ENCODE data around the gene MRGPRF. TPM values are rescaled to one million over a fixed set of nuclear protein-coding genes. Genes with fewer than 3 reads are reported as not detected.

Gene MRGPRF
- total and polyA plus RNA-seq, 10 donors, result 2.2 to 21.2 (median 9.7) TPM

- DNase-seq, result no peak
- TF ChIP-seq POLR2A (IDR thresholded peaks at IDR 0.05) (no peak), POLR2AphosphoS5 (IDR thresholded peaks at IDR 0.05) (peak in 1 of 3 donors; percentile 14)
- intact Hi-C loops (cut with DNase I; ENCODE audit: low total_unique reads), result no loop called here
- H3K27ac ChIP-seq, result peak overlapping the region in 4 of 8 donors; percentile 8 to 70 (median 20)
- no peaks in the 10 kb centered on the region for H3K9me3 ChIP-seq
- no peak overlapping the region for H3K4me3 ChIP-seq
- no peaks in the 10 kb centered on the region for H3K36me3 ChIP-seq
- H3K4me1 ChIP-seq, result peaks cover 0 to 36% (median 3%) of the 10 kb centered on the region in 6 donors
- WGBS, 5 donors, result 48 to 72% (median 64%) methylated on average over 9 of the region's 9 CpGs
- H3K27me3 ChIP-seq (replicated peaks in 1 of 7), result peaks cover 0 to 1% (median 0%) of the 10 kb centered on the region in 7 donors
Measured at GRCh38 chr11:69027704-69028372, 14.8 kb upstream of the MRGPRF start.

DNA sequence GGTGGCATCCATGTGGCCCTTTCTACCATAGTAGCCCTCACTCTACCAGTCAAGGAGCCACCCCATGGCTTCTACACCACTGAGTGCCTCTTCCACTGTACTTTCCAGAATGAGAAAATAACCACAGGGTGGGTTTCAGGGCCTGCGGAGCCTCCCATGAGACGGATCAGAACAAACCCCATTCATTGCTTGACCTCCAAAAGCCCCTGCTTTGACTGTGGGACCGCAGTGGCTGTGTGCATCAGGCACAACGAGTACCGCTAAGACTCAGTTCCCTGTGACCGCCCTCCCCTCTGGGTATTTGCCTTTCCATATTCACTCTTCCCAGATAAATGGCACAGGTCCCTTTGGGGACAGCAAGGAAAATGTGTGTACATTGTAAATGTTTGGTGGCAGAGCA is 11.5 kb upstream of the MRGPRF start:
- Histone ChIP-seq H3K9me3 (no peaks in the 10 kb centered on the region), H3K36me3 (no peaks in the 10 kb centered on the region), H3K27ac (no peak overlapping the region), H3K27me3 (replicated peaks in 1 of 7) (no peaks in the 10 kb centered on the region), H3K4me3 (no peak overlapping the region), H3K4me1 (peaks cover 0 to 15% (median 0%) of the 10 kb centered on the region in 6 donors)
- TF ChIP-seq POLR2AphosphoS5 (IDR thresholded peaks at IDR 0.05) (no peak), POLR2A (IDR thresholded peaks at IDR 0.05) (no peak)
- WGBS, 5 donors, result 87 to 100% (median 89%) methylated on average over 4 to 6 of the region's 6 CpGs
- DNase-seq, result no peak
- intact Hi-C loops (cut with DNase I; ENCODE audit: low total_unique reads), result no loop called here

GRCh38 chr11:69022260-69022659 is 9.2 kb upstream of the MRGPRF start:
- Histone ChIP-seq H3K36me3 (no peaks in the 10 kb centered on the region), H3K9me3 (no peaks in the 10 kb centered on the region), H3K27me3 (replicated peaks in 1 of 7) (no peaks in the 10 kb centered on the region), H3K4me3 (no peak overlapping the region), H3K4me1 (peaks cover 0 to 2% (median 0%) of the 10 kb centered on the region in 6 donors), H3K27ac (no peak overlapping the region)
- TF ChIP-seq POLR2A (IDR thresholded peaks at IDR 0.05) (no peak), POLR2AphosphoS5 (IDR thresholded peaks at IDR 0.05) (no peak)
- TF ChIP-seq, protein P1, sequence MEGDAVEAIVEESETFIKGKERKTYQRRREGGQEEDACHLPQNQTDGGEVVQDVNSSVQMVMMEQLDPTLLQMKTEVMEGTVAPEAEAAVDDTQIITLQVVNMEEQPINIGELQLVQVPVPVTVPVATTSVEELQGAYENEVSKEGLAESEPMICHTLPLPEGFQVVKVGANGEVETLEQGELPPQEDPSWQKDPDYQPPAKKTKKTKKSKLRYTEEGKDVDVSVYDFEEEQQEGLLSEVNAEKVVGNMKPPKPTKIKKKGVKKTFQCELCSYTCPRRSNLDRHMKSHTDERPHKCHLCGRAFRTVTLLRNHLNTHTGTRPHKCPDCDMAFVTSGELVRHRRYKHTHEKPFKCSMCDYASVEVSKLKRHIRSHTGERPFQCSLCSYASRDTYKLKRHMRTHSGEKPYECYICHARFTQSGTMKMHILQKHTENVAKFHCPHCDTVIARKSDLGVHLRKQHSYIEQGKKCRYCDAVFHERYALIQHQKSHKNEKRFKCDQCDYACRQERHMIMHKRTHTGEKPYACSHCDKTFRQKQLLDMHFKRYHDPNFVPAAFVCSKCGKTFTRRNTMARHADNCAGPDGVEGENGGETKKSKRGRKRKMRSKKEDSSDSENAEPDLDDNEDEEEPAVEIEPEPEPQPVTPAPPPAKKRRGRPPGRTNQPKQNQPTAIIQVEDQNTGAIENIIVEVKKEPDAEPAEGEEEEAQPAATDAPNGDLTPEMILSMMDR (IDR thresholded peaks at IDR 0.05 in 8 of 11, conservative IDR thresholded peaks at IDR 0.05 in 3 of 11), result no peak
- intact Hi-C loops (cut with DNase I; ENCODE audit: low total_unique reads), result no loop called here
- DNase-seq, result no peak
- 82 to 88% (median 88%) methylated on average over 10 of the region's 10 CpGs for WGBS, 5 donors

DNA sequence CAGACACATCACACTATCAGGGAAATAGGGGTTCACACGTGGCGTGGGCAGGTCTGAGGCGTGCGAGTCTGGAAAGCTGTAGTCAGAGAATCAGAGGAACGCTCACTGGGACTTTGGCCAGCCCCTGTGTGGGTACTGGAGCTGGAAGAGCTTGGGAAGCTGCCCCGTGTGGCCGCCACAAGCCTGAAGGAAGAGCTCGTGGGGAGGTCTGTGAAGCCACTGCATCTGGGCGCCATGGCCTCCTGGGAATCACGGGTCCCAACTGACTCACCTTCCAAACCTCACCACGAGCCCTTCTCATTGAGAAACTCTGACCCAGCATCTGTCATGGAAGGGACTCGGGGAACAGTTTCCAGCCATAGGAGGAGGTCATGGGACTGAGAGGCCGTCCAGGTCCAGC is 5.9 kb upstream of the MRGPRF start:
- no peak overlapping the region for H3K4me3 ChIP-seq
- intact Hi-C loops (cut with DNase I; ENCODE audit: low total_unique reads), result no loop called here
- no peak for DNase-seq
- H3K36me3 ChIP-seq, result no peaks in the 10 kb centered on the region
- H3K9me3 ChIP-seq, result no peaks in the 10 kb centered on the region
- no peak overlapping the region for H3K27ac ChIP-seq
- peaks cover 0 to 14% (median 4%) of the 10 kb centered on the region in 7 donors for H3K27me3 ChIP-seq (replicated peaks in 1 of 7)
- peaks cover 0 to 16% (median 12%) of the 10 kb centered on the region in 6 donors for H3K4me1 ChIP-seq
- WGBS, 5 donors, result 69 to 80% (median 77%) methylated on average over 10 to 13 of the region's 13 CpGs
- TF ChIP-seq POLR2AphosphoS5 (IDR thresholded peaks at IDR 0.05), result no peak
- TF ChIP-seq POLR2A (IDR thresholded peaks at IDR 0.05), result no peak
- TF ChIP-seq, protein P1 (IDR thresholded peaks at IDR 0.05 in 8 of 11, conservative IDR thresholded peaks at IDR 0.05 in 3 of 11), result no peak

DNA sequence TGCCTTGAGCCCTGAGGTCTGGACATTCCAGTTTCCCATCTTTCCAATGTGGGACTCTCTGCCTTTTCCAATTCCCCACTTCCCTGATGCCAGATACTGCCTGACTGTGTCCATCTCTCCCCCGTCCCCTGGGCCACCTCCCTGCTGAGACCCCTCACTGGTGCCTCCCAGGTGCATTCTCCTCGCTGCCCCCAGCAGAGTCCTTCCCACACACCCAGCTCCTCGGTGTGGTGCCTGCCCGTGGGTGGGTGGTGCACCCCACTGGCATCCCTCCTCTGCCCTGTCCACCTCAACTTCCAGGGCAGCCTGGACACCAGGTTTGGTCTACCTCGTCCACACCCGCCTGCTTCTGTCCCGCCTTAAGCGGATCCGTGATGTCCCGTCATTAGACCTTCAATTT is 4.9 kb upstream of the MRGPRF start:
- H3K27ac ChIP-seq, result no peak overlapping the region
- DNase-seq, result peak; percentile 68
- H3K36me3 ChIP-seq, result no peaks in the 10 kb centered on the region
- intact Hi-C loops (cut with DNase I; ENCODE audit: low total_unique reads), result no loop called here
- no peak overlapping the region for H3K4me3 ChIP-seq
- H3K27me3 ChIP-seq (replicated peaks in 1 of 7), result peaks cover 0 to 24% (median 13%) of the 10 kb centered on the region in 7 donors
- TF ChIP-seq POLR2A (IDR thresholded peaks at IDR 0.05) (no peak), POLR2AphosphoS5 (IDR thresholded peaks at IDR 0.05) (no peak)
- TF ChIP-seq, protein P1 (IDR thresholded peaks at IDR 0.05 in 8 of 11, conservative IDR thresholded peaks at IDR 0.05 in 3 of 11), result no peak
- peaks cover 0 to 25% (median 21%) of the 10 kb centered on the region in 6 donors for H3K4me1 ChIP-seq
- H3K9me3 ChIP-seq, result no peaks in the 10 kb centered on the region
- 82 to 89% (median 84%) methylated on average over 10 of the region's 10 CpGs for WGBS, 5 donors

Data from spleen (tissue), 11 donors.